Activated gamma-delta T cell treated with anti-CD3 and anti-CD28 coated beads, Interleukin-2, amount 50 U/mL, for 16 hours (primary cell): Measurements from ENCODE around the gene FARP1.
A peak's percentile ranks its signal among the peaks of the same experiment; 100 is the strongest.

Source experiments
- DNase-seq: peaks from one replicate; pipeline ENCODE4 v3.0.0-alpha.2; 2020; ENCODE audit warnings: low read depth

Gene FARP1

DNA sequence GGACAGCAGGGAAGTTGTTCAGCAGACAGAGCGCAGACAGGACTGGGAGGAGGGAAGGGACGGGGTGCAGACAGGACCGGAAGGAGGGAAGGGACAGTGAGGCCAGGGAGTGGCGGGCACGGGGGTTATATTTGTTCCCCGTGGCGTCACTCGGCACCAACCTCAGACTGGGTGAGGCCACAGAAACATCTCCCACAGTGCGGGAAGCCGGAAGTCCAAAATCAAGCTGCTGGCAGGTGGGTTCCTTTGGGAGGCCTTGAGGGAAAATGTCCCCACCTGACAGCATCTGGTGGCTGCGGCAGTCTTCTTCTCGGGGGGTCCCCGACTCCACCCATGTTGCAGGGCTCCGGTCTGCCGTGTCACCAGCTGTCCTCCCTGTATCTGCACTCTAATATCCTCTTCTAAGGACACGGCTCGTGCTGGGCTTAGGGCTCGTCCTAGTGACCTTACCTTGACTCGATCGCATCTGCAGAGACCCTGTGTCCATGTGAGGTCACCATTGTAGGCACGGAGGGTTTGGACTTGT, 301.0 kb downstream of the FARP1 start:
- no peak for DNase-seq

DNA sequence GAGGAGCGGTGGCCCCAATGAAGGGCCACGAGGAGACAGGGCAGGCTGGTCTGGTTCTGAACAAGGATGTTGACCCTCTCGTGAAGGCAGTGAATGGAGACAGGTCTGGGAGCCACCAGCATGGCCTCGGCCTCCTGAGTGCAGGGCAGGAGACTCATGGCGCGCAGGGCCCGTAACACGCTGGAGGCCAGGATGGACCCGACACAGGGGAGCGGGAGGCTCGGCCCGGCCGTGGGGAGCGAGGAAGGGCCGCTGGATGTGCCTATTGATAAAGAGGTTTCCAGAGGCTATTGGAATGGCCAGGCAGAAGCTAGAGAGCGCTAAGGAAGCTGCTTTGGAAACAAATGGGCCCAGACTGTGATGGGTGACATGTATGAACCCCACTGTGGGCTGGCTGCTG, 301.5 kb downstream of the FARP1 start:
- DNase-seq = no peak

- DNase-seq = peak; percentile 63
These were observed 302.7 kb downstream of the FARP1 start for GRCh38 chr13:98445340-98446233.

- DNase-seq = no peak
These were observed 303.3 kb downstream of the FARP1 start for GRCh38 chr13:98446234-98446621.

DNA sequence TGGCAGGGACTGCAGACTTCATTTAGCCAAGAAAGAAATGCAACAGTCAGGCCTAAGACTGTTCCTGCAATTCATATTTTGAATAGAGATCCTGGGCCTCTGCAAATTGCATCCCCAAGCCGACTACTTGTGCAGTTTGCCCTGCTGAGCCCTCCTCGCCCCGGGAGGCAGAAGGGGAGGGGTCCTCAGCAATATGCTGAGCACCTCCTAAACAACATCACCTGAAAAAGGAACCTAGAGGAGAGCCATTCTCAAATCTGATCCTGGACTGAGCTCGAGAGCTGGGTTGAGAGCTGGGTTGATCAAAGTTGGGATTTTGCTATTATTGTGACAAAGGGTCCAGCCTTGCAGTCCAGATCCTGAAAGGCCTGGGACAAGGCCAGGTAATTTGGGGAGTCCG, 304.2 kb downstream of the FARP1 start:
- no peak for DNase-seq

DNA sequence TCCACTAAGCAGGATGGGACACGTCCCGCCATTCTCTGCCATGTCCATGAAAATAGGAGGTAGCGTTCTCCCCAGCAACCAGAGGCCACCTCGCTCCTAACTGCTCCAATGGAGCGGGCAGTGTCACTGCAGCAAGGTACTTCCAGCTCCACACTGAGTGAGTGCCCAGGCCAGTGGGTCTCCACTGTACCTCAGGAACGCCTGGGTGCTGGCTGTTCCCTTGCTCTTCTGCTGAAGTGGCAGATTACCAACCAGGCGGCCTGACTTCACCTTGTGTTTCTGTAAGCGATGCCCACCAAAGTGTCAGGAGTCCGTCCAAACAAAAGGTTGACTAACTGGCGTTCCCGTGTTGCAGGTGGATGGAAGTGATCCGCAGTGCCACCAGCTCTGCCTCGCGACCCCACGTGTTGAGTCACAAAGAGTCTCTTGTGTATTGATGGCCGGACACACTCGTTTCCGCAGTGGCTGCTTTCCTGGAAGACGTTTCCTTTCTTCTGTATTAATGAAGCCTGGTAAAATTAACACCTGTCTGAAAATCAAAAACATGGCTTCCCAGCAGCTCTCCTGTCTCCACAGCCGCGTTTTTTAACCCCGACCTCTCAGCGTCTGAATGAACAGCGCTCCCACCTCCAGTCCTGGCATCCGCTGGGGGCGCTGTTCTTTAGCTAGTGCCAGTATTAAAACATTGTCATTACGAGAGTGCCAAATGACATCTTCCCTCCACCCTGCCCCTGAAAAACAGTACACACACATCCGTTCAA, 305.2 kb downstream of the FARP1 start:
- DNase-seq = no peak

DNA sequence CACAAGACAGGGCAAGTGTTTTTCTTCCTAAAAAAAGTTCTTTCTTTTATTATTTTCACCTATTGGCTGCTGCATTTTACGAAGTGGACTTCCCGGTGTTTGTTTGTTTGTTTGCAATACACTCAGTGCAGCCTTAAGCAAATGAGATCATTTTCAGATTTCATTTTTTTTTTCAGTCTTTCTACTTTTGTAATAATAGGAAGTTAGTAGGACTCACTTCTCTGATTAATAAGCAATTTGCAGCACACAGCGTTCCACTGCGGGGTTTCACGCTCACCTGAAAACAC, 305.7 kb downstream of the FARP1 start:
- DNase-seq = no peak

- no peak for DNase-seq
These were observed 306.4 kb downstream of the FARP1 start for GRCh38 chr13:98449273-98449672.

DNA sequence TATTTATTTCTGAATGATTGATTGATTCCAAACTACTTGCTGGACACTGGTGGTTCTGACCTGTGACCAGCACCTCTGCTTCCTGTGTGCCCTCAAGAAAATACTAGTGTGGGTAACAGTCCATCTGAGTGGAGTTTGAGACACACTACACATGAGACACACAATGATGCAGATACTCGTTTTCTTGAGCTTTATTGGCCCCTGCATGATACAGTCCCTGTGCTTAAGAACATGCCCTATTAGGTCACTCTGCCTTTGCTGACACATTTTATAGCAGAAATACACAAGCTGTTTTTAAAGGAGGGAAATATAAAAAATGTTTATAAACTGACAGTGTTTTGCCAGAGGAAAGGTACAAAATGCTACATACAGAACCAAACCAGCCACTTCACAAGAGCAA, 307.1 kb downstream of the FARP1 start:
- no peak for DNase-seq

DNA sequence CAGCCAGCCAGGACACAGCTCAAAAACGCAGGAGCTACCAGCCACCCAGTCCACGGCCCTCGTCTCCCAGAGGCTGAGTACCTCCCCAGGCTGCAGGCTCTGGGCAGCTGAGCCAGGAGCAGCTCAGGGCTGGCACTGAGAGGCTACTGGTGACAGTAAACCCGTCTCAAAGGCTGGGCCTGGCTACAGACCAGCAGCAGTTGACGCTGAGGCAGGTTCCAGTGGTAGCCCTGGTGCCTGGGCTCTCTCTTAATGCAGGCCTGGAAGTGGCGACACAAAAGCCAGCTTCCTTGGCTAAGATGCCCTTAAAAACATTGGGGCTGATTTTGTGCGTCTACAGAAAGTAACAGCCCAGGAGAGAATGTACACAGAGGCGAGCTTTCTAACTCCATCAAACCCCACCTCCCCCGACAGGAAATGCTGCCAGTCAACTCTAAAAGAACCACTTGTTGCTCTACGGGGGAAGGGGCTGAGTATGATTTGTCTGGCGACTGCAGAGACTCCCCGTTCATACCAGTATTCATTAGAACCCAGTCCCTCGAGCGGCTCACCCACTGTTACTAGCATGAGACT, 307.7 kb downstream of the FARP1 start:
- no peak for DNase-seq

- no peak for DNase-seq
These were observed 309.0 kb downstream of the FARP1 start for GRCh38 chr13:98451676-98452470.

DNA sequence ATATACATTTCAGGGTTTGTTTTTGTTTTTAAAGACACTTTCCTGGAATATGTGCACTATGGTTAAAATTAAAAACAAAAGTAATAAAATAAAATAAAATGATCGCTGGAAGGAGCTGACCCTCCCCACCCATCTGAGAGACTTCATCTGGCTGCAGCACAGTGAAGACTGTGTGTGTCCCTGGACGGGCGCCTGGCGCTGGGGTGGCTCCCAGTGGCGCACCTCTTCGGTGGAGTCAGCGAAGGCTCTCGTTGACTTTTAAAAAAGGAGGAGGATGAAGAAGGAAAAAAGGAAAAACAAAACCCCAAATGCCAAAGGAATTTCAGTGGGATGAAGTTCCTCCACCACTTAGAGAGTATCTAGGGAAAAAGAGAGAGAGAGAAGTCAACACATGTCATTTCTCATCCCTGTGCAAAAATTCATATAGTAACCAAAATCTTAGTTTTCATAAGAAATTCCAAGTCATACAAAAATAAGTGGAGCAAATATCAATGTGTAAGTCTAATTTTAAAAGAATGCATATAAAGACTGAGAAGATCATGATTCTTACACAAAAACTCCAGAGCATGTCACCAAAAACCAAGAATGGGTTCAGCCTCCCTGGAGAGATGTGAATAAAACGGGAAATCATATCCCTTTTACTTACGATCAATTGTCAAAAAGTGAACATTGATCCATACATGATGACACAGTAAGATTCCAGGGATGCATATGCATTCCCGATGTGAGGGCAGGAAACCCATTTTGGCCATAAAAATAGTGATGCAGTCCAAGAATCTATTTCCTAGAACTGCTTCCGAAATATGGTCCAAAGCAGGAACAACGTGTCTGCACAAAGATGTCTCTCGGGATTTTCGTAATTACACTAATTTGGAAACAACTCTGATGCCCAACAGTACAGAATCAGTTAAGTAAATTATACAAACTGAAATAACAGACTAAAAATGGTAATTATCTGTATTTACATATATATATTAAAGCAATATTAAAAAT, 310.3 kb downstream of the FARP1 start:
- no peak for DNase-seq

- no peak for DNase-seq
These were observed 311.5 kb downstream of the FARP1 start for GRCh38 chr13:98454389-98454881.

DNA sequence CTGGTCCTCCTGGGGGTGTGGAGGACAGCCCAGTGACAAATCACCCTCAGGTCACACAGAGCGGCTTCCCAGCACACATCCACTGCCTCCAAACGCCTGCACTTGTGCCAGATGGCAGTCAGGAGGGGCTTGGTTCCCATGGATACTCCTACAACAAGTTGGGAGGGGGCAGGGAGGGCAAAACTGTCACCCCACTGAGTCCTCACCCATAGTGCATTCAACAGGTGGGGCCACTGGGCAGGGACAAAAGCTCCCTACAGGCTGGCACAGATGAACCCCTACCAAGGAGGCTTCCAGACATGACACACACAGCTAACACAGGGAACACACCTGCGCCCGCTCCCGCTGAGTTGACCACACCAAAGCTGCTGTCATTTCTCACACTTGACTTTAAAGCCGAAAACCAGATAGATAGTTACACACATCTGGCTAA, 313.5 kb downstream of the FARP1 start:
- DNase-seq = no peak

GRCh38 chr13:98457053-98457452, 314.2 kb downstream of the FARP1 start:
- no peak for DNase-seq

- no peak for DNase-seq
These were observed 315.5 kb downstream of the FARP1 start for GRCh38 chr13:98458431-98458830.

GRCh38 chr13:98459171-98459681, 316.3 kb downstream of the FARP1 start:
- DNase-seq = no peak

- no peak for DNase-seq
These were observed 317.0 kb downstream of the FARP1 start for GRCh38 chr13:98459721-98460370.

- no peak for DNase-seq
These were observed 317.6 kb downstream of the FARP1 start for GRCh38 chr13:98460516-98460915.
